ENCODE measurements around the gene SBF2.
"Not testable (repeated sequence)": the region's sequence is repeated elsewhere in the genome, so short reads cannot be mapped to it uniquely, and the experiment has no call there.

DNA sequence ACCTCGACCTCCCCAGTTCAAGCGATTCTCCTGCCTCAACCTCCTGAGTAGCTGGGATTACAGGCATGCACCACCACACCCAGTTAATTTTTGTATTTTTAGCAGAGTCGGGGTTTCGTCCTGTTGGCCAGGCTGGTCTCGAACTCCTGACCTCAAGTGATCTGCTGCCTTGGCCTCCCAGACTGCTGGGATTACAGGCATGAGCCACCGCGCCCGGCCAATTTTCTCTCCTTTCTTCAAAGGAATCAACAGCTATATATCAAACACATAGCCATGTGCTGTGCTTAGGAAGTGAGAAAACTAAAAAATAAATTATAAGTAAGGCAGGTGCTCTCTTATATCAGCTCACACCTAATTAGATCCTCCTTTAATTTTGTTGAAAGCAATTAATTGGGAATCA, 164.8 kb downstream of the SBF2 start:
- TF ChIP-seq CTCF, POLR2A (IDR thresholded peaks at IDR 0.05): not testable (repeated sequence)
